ENCODE measurements around the gene CSTPP1. TPM values are rescaled to one million over a fixed set of nuclear protein-coding genes. Genes with fewer than 3 reads are reported as not detected.

Gene CSTPP1
- total RNA-seq, 3 donors from 2014 or later: 13.4 to 43.6 (median 30.5) TPM

DNA sequence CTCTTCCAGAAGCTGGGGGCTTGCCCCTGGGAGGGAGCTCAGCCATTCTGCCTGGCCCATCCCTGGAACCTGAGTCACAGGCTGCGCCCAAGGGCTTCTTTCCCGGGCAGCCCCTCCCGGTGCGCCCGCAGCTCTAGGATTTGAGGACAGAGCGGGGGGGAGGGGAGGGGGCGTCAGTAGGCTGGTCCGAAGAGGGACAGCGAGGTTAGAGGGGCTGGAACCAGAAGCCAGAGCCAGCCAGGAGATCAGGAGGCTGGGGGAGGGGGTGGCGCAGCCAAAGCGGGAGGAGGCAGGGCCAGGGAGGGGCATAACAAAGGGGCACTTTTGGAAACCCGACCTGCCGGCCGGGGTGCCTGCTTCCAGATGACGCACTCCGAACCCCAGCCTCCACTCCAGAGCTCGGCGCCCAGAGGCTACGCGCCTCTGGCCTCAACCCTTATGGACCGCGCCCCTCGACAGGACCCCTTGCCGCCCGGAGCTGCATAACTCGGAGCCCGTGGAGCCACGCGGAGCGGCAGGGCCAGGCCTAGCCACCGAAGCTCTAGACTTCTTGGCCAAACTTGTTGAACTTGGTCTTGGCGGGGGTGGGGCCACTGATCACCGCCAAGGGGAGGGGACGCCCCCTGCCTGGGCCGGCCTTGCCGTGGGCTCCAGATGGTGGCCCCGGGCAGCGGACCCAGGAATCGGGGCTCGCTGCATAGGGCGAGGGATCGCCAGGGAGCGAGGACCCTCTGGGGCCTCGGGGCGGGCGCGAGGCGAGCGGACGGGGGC lies 248.9 kb downstream of the CSTPP1 start:
- DNase-seq (ENCODE audit: low spot score in 2 of 2): peak; percentile 62 to 73
- Histone ChIP-seq H3K4me1 (peaks cover 4 to 10% of the 10 kb centered on the region in 2 donors), H3K4me3 (peak overlapping the region; percentile 61 to 95 (median 86)), H3K27me3 (no peaks in the 10 kb centered on the region), H3K36me3 (no peaks in the 10 kb centered on the region), H3K9me3 (no peaks in the 10 kb centered on the region), H3K27ac (peak overlapping the region; percentile 89 to 91)
- peak in 1 of 3 donors; percentile 73 for TF ChIP-seq POLR2AphosphoS5 (IDR thresholded peaks at IDR 0.05)
- TF ChIP-seq, protein P1, sequence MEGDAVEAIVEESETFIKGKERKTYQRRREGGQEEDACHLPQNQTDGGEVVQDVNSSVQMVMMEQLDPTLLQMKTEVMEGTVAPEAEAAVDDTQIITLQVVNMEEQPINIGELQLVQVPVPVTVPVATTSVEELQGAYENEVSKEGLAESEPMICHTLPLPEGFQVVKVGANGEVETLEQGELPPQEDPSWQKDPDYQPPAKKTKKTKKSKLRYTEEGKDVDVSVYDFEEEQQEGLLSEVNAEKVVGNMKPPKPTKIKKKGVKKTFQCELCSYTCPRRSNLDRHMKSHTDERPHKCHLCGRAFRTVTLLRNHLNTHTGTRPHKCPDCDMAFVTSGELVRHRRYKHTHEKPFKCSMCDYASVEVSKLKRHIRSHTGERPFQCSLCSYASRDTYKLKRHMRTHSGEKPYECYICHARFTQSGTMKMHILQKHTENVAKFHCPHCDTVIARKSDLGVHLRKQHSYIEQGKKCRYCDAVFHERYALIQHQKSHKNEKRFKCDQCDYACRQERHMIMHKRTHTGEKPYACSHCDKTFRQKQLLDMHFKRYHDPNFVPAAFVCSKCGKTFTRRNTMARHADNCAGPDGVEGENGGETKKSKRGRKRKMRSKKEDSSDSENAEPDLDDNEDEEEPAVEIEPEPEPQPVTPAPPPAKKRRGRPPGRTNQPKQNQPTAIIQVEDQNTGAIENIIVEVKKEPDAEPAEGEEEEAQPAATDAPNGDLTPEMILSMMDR (IDR thresholded peaks at IDR 0.05): no peak
- intact Hi-C loops (cut with DNase I; ENCODE audit: low total_unique reads): loop anchor here (2.0 to 10.0 kb wide), 3 partner anchors 31 to 169 kb away; partner anchors contain the start of genes MYBPC3 and NR1H3

DNA sequence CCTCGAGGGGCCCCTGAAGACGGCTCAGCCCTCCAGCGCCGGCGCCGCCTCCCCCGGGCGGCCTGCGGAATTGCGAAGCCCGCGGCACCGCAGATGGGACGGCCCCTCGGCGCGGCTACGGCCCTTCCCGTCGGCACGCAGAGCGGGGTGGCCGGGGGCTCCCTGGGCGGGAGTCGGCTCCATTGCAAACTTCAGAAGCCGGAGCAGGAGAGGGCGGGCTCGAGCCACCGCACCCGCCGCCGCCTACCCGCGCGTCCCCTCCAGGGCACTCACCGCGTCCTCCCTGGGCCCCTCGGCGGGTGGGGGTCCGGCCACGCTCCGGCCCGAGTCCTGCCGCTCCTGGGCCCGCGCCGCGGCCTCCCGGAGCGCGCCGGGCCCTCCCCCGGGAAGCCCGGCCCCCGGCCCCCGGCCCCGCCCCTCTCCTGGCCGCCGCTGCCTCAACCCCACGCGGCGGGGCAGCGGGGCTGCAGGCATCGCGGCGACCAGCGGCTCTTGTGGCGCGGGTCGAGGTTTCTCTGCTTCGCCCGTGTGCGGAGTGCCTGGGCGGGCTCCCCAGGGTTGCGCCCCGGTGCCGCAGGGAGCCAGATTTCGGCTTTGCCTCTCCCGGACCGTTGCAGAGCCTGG lies 249.6 kb downstream of the CSTPP1 start, which contains the start of gene PACSIN3:
Gene PACSIN3 (minus strand): TSS at position 359 of the 624 bp plus-strand sequence. CDS start 3,707 bp downstream, outside the sequence.
- no peaks in the 10 kb centered on the region for H3K27me3 ChIP-seq
- peaks cover 4 to 10% of the 10 kb centered on the region in 2 donors for H3K4me1 ChIP-seq
- no peak for DNase-seq (ENCODE audit: low spot score in 2 of 2)
- no peaks in the 10 kb centered on the region for H3K36me3 ChIP-seq
- intact Hi-C loops (cut with DNase I; ENCODE audit: low total_unique reads): loop anchor here (2.0 to 10.0 kb wide), 3 partner anchors 31 to 169 kb away; partner anchors contain the start of genes MYBPC3 and NR1H3
- no peak for TF ChIP-seq POLR2A (IDR thresholded peaks at IDR 0.05)
- TF ChIP-seq, protein P1 (IDR thresholded peaks at IDR 0.05): no peak
- TF ChIP-seq POLR2AphosphoS5 (IDR thresholded peaks at IDR 0.05): peak in 1 of 3 donors; percentile 18
- no peaks in the 10 kb centered on the region for H3K9me3 ChIP-seq
- peak within 1 kb of the TSS; percentile 61 to 95 (median 86) for H3K4me3 ChIP-seq
- peak within 1 kb of the TSS; percentile 89 to 91 for H3K27ac ChIP-seq

DNA sequence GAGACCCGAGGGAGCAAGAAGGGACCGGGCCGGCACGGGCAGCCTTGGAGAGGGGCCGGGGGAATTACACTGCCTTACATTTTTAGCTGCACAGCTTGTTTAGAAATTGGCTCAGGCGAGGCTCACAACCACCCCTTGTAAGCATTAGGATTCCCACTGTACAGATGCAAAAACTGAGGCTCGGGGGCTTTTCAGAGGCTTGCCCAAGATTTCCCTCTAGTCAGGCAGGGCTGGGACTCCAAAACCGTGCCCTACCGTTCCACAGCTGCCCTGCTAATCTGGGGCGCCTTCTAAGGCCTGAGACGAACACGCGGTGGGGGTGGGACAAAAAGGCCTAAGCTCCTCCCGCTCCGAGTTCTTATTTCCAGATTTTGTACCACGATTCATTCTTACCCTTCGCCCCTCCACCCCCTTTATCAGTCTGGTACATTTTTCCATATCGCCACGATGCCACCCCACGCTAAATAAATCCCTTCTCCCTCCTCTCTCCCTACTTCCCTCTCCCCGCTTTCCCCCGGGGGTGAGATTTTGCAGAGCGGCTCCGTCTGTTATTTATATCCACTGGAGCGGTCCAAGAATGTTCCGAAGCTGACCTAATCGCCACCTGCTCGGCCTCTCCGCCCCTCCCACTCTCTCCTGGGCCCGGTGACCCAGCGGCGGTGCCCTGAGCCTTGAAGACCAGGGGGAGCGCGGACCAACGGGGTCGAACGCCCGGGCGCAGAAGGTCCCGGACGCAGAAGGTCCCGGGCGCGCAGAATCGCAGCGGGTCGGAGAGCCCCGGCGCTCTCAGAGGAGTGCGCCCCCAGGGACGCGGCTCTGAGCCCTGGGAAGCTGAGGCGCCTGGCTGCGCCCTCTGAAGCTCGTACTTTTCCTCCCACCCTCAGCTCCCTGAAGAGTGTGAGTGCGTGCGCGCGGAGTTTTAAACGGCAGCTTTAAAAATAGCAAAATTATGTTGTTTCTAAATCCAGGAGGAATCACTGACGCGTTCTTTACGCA lies 250.4 kb downstream of the CSTPP1 start:
- Histone ChIP-seq H3K27ac (peak overlapping the region; percentile 89 to 91), H3K4me3 (peak overlapping the region; percentile 61 to 95 (median 86)), H3K9me3 (no peaks in the 10 kb centered on the region), H3K4me1 (peaks cover 4 to 10% of the 10 kb centered on the region in 2 donors), H3K36me3 (no peaks in the 10 kb centered on the region), H3K27me3 (no peaks in the 10 kb centered on the region)
- no peak for DNase-seq (ENCODE audit: low spot score in 2 of 2)
- intact Hi-C loops (cut with DNase I; ENCODE audit: low total_unique reads): loop anchor here (2.0 to 10.0 kb wide), 3 partner anchors 30 to 168 kb away; partner anchors contain the start of genes MYBPC3 and NR1H3
- TF ChIP-seq, protein P1 (IDR thresholded peaks at IDR 0.05): no peak
- no peak for TF ChIP-seq POLR2AphosphoS5 (IDR thresholded peaks at IDR 0.05)
- TF ChIP-seq POLR2A (IDR thresholded peaks at IDR 0.05): no peak

DNA sequence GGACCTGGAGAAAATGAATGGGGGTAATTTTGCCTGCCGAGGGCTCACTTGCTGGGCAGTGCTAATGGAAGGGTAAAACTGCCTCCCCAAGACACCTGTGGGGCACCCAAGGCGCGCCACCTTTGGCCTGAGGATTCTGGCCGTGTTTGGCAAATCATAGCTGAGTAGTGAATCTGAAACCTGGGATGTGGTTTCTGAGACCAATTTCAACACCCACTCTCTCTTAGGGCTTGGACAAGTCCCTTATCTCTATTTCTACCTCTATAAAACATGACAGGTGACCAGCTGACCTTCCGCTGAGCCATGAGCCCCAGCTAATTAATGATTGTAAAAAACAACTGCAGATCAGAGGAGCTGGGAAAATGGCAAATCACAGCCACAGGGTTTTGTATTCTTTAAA lies 251.2 kb downstream of the CSTPP1 start:
- Histone ChIP-seq H3K27me3 (no peaks in the 10 kb centered on the region), H3K36me3 (no peaks in the 10 kb centered on the region), H3K4me3 (peak overlapping the region in 2 of 3 donors; percentile 86 to 95), H3K27ac (peak overlapping the region; percentile 89 to 91), H3K4me1 (peaks cover 4 to 10% of the 10 kb centered on the region in 2 donors), H3K9me3 (no peaks in the 10 kb centered on the region)
- no peak for DNase-seq (ENCODE audit: low spot score in 2 of 2)
- TF ChIP-seq, protein P1 (IDR thresholded peaks at IDR 0.05): no peak
- TF ChIP-seq POLR2A (IDR thresholded peaks at IDR 0.05) (no peak), POLR2AphosphoS5 (IDR thresholded peaks at IDR 0.05) (no peak)
- intact Hi-C loops (cut with DNase I; ENCODE audit: low total_unique reads): loop anchor here (2.0 to 10.0 kb wide), 3 partner anchors 29 to 167 kb away; partner anchors contain the start of genes MYBPC3 and NR1H3
